ENCODE measurements around the gene RPP25.
"Not testable (repeated sequence)": the region's sequence is repeated elsewhere in the genome, so short reads cannot be mapped to it uniquely, and the experiment has no call there.

RPP25 gene

DNA sequence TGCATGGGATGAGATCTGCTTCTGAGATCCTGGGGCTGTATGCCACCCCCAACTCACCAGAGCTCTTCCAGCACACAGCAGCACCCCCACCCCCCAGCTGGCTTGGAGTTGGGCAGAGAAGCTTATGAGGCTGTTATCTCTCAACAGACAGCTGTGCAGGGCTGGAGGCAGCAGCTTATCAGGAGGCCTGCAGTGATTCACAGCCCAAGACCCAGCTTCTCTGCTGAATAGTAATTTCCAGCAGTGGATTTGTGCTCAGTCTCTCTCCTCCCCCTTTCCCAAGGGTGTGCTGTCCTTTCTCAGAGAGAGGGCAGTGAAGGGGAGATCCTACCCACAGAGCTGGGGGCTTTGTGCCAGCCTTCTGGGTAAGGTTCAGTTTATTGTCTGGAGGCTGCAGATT, 2.1 kb downstream of the RPP25 start:
- H3K4me3 ChIP-seq (replicated peaks in 1 of 2; ENCODE audit: low read depth in 2 of 2, low read length in 2 of 2) = peak overlapping the region; percentile 57 to 72
- TF ChIP-seq, protein P1, sequence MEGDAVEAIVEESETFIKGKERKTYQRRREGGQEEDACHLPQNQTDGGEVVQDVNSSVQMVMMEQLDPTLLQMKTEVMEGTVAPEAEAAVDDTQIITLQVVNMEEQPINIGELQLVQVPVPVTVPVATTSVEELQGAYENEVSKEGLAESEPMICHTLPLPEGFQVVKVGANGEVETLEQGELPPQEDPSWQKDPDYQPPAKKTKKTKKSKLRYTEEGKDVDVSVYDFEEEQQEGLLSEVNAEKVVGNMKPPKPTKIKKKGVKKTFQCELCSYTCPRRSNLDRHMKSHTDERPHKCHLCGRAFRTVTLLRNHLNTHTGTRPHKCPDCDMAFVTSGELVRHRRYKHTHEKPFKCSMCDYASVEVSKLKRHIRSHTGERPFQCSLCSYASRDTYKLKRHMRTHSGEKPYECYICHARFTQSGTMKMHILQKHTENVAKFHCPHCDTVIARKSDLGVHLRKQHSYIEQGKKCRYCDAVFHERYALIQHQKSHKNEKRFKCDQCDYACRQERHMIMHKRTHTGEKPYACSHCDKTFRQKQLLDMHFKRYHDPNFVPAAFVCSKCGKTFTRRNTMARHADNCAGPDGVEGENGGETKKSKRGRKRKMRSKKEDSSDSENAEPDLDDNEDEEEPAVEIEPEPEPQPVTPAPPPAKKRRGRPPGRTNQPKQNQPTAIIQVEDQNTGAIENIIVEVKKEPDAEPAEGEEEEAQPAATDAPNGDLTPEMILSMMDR (IDR thresholded peaks at IDR 0.05; ENCODE audit: low read depth, low read length) = no peak
- DNase-seq (ENCODE audit: low read depth in 2 of 2) = peak; percentile 51 to 89

- no peak for DNase-seq (ENCODE audit: low read depth in 2 of 2)
- H3K4me3 ChIP-seq (replicated peaks in 1 of 2; ENCODE audit: low read depth in 2 of 2, low read length in 2 of 2) = no peak overlapping the region
- TF ChIP-seq, protein P1 (IDR thresholded peaks at IDR 0.05; ENCODE audit: low read depth, low read length) = no peak
Measured at GRCh38 chr15:74951006-74951405, 5.6 kb downstream of the RPP25 start.

GRCh38 chr15:74950078-74950908, 6.3 kb downstream of the RPP25 start:
- TF ChIP-seq, protein P1 (IDR thresholded peaks at IDR 0.05; ENCODE audit: low read depth, low read length) = peak; percentile 99
- peak; percentile 80 to 81 for DNase-seq (ENCODE audit: low read depth in 2 of 2)
- no peak overlapping the region for H3K4me3 ChIP-seq (replicated peaks in 1 of 2; ENCODE audit: low read depth in 2 of 2, low read length in 2 of 2)

GRCh38 chr15:74937590-74938371, 18.8 kb downstream of the RPP25 start, which contains the start of gene COX5A:
Gene COX5A (minus strand): TSS chr15:74938073. CDS start chr15:74938014, 59 bp downstream.
- H3K4me3 ChIP-seq (replicated peaks in 1 of 2; ENCODE audit: low read depth in 2 of 2, low read length in 2 of 2) = peak within 1 kb of the TSS; percentile 84 to 93
- DNase-seq (ENCODE audit: low read depth in 2 of 2) = peak; percentile 96 to 98
- TF ChIP-seq, protein P1 (IDR thresholded peaks at IDR 0.05; ENCODE audit: low read depth, low read length) = no peak

DNA sequence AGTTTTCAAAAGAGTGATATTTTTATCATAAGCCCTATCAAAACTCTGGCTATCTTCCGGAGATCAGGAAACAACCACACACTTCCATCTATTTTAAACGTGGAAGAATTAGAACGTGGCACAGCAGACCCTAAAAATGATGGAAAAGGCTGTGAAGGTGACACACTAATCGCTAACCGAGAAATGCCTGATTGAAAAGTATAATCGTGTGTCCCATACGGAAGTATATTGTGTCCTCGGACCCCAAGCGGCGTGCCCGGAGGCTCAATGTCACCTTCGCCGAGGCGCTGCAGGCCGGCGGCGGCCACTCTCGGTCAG, 19.3 kb downstream of the RPP25 start:
- peak overlapping the region; percentile 84 to 93 for H3K4me3 ChIP-seq (replicated peaks in 1 of 2; ENCODE audit: low read depth in 2 of 2, low read length in 2 of 2)
- DNase-seq (ENCODE audit: low read depth in 2 of 2) = no peak
- TF ChIP-seq, protein P1 (IDR thresholded peaks at IDR 0.05; ENCODE audit: low read depth, low read length) = no peak

GRCh38 chr15:74935193-74935592, 21.4 kb downstream of the RPP25 start:
- DNase-seq (ENCODE audit: low read depth in 2 of 2); H3K4me3 ChIP-seq (replicated peaks in 1 of 2; ENCODE audit: low read depth in 2 of 2, low read length in 2 of 2): not testable (repeated sequence)
- TF ChIP-seq, protein P1 (IDR thresholded peaks at IDR 0.05; ENCODE audit: low read depth, low read length) = peak; percentile 4
